ENCODE results near the gene CAPNS2.
"Not testable (repeated sequence)": the region's sequence is repeated elsewhere in the genome, so short reads cannot be mapped to it uniquely, and the experiment has no call there.

The CAPNS2 gene

DNA sequence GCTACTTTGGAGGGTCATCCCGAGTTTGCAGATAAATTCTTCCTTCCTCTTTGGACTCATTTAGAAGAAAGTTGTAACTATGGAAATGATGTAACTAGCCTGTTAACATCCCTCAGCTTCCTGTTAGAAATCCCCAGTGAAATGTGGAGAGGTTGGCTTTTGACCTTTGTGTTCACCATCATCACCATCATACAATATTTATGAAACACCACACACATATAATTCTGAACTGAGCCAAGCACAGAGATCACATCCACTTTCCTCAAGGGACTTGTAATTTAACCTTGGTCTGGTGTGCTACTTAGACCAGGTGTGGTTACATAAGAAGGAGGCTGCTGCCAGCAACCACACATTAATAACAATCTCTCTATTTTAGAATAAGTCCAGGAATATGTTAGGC is 2.5 kb downstream of the CAPNS2 start:
- no peak for DNase-seq

DNA sequence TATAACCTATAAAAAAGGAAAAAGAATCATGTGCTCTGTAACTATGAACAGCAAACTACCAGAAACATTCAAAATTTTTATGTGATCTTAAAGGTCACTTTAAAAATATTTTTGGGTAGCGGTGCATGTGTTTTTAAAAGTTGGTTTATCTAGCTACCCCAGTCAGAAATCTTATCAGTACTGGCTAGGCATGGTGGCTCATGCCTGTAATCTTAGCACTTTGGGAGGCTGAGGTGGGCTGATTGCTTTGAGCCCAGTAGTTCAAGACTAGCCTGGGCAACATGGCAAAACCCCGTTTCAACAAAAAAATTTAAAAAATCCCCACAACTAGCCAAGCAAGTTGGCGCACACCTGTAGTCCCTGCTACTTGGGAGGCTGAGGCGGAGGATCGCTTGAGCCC is 3.7 kb downstream of the CAPNS2 start:
- DNase-seq, result no peak

DNA sequence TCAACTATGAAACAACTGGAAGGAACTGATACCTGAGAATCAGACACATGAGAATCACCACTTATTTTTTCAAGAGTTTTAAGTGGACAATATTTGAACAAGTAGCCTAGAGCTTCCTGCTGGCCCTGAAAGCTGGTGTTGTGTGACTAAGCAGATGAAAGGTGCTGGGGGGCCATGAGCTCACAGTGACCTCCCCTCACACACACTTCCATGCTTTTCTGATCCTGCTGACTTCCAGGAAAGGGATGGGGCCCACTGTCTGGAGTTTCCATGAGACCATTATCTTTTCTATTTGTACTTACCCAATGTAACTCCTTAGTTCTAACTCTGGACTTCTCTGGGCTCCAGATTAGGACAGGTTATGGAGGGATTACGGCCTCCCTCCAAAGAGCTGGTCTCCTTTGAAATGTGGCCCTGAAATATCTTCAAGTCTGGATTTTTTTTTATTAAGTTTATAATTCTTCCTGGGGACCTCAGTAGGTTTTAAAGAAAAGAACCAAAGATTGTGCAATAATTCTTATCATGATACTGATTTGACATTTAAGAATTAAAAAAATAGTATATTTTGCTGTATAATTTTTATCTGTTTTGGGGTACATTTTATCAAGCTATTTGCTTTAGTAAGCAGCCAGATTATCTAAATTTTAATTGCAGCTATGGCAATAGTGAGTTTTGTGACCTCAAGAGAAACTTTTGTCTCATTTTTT is 4.9 kb downstream of the CAPNS2 start:
- DNase-seq, result no peak

DNA sequence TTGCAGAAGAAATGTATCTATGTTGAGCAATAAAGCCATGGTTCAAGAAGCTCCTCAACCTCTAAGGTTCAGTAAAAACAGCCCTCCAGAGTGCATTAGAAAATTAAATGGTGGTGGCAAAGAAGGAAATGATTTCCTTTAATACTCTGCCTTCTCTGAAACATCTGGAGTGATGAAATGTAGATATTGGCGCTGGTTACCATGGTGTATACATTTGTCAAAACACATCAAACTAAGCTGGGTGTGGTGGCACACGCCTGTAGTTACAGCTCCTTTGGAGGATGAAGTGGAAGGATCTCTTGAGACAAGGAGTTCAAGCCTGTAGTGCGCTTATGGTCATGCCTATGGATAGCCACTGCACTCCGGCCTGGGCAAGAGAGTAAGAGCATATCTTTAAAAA is 6.0 kb downstream of the CAPNS2 start:
- DNase-seq, result no peak

DNA sequence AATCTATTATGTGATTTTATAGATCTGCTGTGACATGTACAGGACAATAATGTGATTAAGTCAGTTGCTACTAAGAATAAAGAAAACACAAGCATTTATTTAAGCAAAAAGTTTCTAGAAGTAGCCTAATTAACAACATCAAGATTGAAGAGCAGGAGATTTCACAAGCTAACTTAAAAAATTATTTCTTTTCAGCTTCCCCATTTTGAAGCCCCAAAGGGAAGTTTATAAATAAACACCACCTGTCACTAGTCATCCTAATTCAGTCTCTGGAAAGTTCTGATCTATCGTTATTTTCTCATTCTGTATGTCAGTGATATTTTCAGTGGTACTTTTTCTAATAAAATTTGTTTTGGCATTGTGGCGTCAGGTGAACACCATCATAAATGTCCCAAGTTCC is 8.3 kb downstream of the CAPNS2 start:
- DNase-seq, result no peak

DNA sequence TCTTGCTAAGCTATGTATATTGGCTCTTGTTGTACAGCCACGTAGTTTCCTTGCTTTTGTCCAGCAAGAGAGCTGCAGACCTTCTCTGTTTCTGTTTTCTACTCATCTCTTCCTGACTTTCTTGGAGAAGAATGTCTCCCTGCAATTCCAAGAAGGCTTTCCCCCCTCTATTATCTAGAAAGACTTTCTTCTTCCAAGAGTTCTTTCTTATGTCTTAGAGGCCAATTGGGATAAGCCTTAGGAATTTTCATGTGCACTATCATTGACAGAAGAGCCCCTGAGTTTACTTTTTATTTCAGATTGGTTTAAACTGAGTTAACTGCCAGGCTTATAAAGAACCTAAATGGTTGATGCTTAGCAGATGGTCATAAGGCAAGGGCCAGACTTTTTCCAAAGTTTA is 9.0 kb downstream of the CAPNS2 start:
- DNase-seq, result no peak

DNA sequence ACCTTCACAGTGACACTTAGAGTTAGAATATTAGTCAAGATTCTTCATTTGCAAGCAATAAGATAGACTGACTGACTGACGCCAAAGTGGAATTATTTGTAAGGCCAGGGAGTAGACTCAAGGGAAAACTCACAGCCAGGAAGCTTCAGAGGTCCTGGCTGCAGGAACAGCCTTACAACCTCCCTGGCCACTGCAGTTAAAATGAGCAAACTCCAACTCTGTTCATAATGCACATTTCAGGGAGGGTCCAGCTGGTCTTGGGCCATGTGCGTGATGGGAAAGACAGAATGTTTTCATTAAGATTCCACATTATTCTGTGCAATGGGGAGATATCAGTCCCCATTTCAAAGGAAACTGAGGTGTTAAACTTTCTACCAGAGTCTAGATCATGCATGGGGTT is 9.9 kb downstream of the CAPNS2 start:
- no peak for DNase-seq

DNA sequence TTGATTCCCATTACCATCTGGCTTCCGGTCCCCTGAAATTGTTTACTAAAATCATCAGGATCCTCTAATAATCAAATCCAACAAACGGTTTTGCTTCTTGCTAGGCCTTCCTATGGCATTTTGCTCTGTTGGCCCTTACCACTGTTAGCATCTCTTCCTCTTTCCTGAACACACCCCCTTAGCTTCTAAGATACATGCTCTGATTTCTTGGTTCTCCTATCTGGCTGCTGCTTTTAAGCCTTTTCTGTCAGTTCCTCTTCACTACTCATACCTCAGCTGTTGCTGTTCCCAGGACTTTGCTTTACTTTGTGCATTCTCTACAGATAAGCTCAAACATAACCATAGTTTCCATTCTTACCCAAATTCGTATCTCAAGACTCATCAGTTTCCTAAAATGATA is 11.4 kb downstream of the CAPNS2 start:
- DNase-seq, result no peak

DNA sequence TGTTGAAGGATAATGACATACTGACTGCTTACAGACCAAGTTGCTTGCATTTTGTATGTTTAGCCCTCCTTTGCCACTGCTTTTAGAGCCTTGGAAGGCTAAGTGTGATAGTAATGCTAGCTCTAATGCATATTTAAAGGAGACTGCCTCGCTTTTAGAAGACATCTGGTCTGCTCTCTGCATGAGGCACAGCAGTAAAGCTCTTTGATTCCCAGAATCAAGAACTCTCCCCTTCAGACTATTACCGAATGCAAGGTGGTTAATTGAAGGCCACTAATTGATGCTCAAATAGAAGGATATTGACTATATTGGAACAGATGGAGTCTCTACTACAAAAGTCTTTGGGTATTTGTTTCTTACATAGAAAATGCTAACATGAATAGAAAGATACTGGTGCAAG is 19.1 kb downstream of the CAPNS2 start:
- peak in 1 of 2 experiments; percentile 20 for DNase-seq

DNA sequence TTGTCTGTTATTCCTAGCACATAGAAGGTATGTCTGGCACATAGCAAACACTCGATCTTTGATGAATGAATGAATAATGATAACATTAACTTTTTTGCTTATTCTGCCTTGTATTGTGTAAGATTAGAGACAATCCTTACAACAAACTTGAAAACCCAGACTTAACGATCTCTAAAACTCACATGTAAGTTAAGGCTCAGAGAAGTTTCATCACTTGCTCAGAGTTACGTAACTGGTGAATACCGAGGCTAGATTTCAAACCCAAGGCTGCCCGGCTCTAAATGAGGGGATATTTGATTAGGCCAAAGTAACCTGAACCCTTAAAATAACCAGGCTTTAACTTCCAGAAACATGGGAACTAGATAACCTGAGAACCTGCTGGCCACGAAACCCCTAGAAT is 22.3 kb downstream of the CAPNS2 start:
- DNase-seq, result no peak

DNA sequence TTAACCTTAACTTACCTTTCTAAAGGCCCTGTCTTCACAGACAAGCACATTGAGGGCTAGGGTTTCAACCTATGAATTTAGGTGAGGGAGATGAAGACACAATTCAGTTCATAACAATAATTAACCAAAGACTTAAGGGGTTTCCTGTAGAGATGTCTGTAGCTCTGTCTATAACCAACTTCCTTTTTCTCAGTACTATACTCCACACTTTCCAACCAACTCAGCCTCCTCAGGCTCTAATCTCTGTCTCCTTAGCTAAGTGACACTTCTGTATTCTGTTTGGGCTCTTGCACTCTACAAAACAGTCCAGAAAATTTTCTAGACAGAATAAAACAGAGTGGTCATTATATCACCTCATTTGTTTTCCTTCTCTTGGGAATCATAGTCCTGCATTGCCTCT is 25.8 kb downstream of the CAPNS2 start:
- DNase-seq, result no peak

DNA sequence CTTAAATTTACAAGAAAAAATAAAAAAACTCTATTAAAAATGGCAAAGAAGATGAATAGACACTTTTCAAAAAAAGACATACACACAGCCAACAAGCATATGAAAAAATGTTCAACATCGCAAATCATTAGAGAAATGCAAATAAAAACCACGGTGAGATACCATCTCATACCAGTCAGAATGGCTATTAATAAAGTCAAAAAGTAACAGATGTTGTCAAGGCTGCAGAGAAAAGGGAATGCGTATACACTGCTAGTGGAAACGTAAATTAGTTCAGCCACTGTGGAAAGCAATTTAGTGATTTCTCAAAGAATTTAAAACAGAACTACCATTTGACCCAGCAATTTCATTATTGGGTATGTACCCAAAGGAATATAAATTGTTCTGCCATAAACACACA is 31.4 kb downstream of the CAPNS2 start:
- DNase-seq, result no peak

DNA sequence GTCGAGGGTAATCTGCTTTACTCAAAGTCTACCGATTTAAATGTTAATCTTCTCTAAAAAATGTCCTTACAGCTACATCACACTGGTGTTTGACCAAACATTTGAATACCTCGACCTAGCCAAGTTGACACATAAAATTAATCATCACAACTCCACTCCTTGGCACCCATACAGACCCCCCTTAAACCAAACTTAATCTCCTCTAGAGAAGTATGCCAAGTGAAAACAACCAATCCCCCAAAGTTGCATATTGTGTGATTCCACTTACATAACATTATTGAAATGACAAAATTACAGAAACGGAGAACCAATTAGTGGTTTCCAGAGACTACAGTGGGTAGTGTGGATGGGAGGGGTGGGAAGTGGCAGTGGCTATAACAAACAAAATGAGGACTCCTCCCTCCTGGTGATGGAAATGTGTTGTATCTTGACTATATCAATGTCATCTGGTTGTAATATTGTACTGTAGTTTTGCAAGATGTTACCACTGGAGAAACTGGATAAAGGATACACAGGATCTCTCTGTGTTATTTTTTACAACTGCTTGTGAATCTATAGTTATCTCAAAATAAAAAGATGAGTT is 39.4 kb downstream of the CAPNS2 start:
- DNase-seq, result no peak

DNA sequence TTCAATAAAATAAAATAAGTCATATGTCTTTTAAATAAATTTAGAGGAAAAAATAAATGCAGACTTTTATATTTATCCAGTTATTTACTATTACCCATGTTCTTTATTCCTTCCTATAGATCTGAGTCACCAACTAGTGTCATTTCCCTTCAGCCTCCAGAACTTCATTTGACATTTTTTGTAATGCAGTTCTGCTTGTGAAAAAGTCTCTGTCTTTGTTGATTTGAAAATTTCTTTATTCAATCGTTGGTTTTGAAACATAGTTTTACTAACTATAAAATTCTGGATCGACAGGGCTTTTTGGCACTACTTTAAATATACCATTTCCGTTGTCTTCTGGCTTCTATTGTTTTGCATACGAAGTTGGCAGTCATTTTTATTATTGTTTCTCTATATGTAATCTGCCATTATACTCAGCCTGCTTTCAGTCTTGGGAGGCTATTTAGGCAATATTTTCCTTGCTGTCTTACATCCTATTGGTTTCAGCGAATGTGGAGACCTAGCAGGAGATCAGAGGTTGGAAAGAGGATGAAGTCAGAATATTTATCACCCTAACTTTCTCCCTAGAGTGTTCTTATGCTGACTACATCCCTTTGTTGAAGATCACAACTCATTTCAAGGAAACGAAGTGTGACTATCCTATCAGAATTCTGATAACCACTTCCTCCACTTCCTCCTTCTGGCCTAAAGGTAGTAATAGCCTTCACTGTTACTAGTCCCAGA is 47.3 kb downstream of the CAPNS2 start:
- no peak for DNase-seq

DNA sequence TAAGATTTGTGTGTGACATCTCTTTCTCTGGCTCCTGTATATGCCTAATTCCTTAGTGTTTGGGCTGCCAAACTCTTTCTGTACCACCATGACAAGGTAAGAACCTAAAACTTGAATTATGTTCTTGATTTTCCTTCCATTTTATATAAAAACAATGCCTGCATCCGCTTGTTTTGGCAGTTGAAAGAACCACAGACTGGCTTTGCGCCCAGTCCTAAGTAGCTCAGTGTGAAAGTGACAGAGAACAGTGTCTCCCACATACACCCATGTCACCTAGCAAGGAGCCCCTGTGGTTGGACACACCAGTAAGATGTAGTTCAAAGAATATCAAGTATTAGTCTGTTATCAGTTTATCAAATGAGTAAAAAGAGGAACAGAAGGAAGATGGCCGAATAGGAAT is 48.6 kb downstream of the CAPNS2 start:
- DNase-seq, result no peak

DNA sequence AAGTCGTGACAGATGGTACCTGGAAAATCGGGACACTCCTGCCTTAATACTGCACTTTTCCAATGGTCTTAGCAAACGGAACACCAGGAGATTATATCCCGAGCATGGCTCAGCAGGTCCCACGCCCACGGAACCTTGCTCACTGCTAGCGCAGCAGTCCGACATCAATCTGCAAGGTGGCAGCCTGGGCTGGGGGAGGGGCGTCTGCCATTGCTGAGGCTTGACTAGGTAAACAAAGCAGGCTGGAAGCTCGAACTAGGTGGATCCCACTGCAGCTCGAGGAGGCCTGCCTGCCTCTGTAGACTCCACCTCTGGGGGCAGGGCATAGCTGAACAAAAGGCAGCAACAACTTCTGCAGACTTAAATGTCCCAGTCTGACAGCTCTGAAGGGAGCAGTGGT is 49.2 kb downstream of the CAPNS2 start:
- DNase-seq, result not testable (repeated sequence)
